HEK293 (cell line): Measurements from ENCODE around the gene HTRA2.

Experiments used
- KLF17 ChIP-seq: fragments of 450-650 bp; formaldehyde crosslinking; IDR thresholded peaks from 2 replicates; pipeline ENCODE4 v1.5.1; 2016; ENCODE audit warnings: missing biosample characterization, missing genetic modification characterization
- PRDM4 ChIP-seq: fragments of 450-650 bp; formaldehyde crosslinking; IDR thresholded peaks from 2 replicates; pipeline ENCODE4 v1.5.1; 2017; ENCODE audit warnings: missing biosample characterization, missing genetic modification characterization
- ZBTB17 ChIP-seq: fragments of 450-650 bp; formaldehyde crosslinking; IDR thresholded peaks from 2 replicates; pipeline ENCODE4 v1.5.1; 2016; ENCODE audit warnings: missing biosample characterization, missing genetic modification characterization
- ZBTB6 ChIP-seq: fragments of 450-650 bp; formaldehyde crosslinking; IDR thresholded peaks from 2 replicates; pipeline ENCODE4 v1.5.1; 2017; ENCODE audit warnings: missing biosample characterization, missing genetic modification characterization
- TF ChIP-seq, protein P1 (sequence below): fragments of 450-650 bp; formaldehyde crosslinking; IDR thresholded peaks from 2 replicates; pipeline ENCODE4 v1.5.1; 2016; ENCODE audit warnings: missing biosample characterization, missing genetic modification characterization

DNA sequence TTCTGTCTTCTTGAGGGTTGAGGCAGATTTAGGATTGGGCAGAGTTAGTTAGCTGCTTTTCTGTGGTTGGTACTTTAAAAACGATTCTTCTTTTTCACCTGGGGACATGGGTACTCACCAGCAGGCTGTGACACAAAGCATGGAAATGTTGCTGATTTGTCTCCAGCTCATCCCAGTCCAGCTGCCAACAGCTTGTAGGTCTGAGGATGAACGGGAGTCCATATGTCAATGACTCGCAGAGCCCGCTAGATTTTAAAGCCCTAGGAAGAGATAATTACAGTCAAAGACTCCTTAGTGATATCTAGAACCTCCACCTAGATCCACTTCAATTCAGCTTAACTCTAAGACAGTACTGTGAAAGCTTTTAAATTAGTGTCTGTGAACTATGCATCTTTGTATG is 45.6 kb downstream of the HTRA2 start:
- TF ChIP-seq KLF17 (tag by site-specific recombination): no peak
- TF ChIP-seq, protein P1, sequence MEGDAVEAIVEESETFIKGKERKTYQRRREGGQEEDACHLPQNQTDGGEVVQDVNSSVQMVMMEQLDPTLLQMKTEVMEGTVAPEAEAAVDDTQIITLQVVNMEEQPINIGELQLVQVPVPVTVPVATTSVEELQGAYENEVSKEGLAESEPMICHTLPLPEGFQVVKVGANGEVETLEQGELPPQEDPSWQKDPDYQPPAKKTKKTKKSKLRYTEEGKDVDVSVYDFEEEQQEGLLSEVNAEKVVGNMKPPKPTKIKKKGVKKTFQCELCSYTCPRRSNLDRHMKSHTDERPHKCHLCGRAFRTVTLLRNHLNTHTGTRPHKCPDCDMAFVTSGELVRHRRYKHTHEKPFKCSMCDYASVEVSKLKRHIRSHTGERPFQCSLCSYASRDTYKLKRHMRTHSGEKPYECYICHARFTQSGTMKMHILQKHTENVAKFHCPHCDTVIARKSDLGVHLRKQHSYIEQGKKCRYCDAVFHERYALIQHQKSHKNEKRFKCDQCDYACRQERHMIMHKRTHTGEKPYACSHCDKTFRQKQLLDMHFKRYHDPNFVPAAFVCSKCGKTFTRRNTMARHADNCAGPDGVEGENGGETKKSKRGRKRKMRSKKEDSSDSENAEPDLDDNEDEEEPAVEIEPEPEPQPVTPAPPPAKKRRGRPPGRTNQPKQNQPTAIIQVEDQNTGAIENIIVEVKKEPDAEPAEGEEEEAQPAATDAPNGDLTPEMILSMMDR (tag by site-specific recombination): no peak
- no peak for TF ChIP-seq ZBTB17 (tag by site-specific recombination)
- no peak for TF ChIP-seq ZBTB6 (tag by site-specific recombination)
- no peak for TF ChIP-seq PRDM4 (tag by site-specific recombination)
